ENCODE data around the gene MAP1A. TPM values are rescaled to one million over a fixed set of nuclear protein-coding genes. Genes with fewer than 3 reads are reported as not detected.

MAP1A gene
- total RNA-seq, 1 experiment from 2014 or later, result 2.5 TPM

GRCh38 chr15:43552256-43552655, 34.8 kb downstream of the MAP1A start:
- H4K5ac ChIP-seq (ENCODE audit: insufficient read length, low read depth, low read length), result no peak overlapping the region
- peaks cover 0 to 7% of the 10 kb centered on the region in 2 experiments; a peak in 3 of 5 replicates for H3K9me3 Mint-ChIP-seq
- no peak overlapping the region for H2AK5ac ChIP-seq (ENCODE audit: insufficient read length, low read length)
- WGBS (ENCODE audit: extremely low coverage, insufficient read length, low lambda C conversion rate), result no CpG with 5 or more reads among the region's 4 CpGs
- 0 out of 7 replicates have a peak overlapping the region, but pooled peaks of 1 of the 3 experiments have one; percentile 58 for H3K27ac Mint-ChIP-seq
- no peaks in the 10 kb centered on the region for H3K4me1 Mint-ChIP-seq
- no peak for DNase-seq
- H4K8ac ChIP-seq (replicated peaks; ENCODE audit: insufficient read length, low read depth, low read length), result no peak overlapping the region
- H3K79me2 ChIP-seq (ENCODE audit: insufficient read depth, low read length), result no peaks in the 10 kb centered on the region
- no peaks in the 10 kb centered on the region for H3K9me3 ChIP-seq (ENCODE audit: control insufficient read depth, low read depth, low read length)
- no peak overlapping the region for H3K23ac ChIP-seq (ENCODE audit: insufficient read length, low read depth, low read length)
- TF ChIP-seq CTCF (conservative IDR thresholded peaks at IDR 0.05), result no peak
- H3K79me1 ChIP-seq (ENCODE audit: insufficient read depth, low read depth, low read length, poor library complexity, severe bottlenecking), result no peaks in the 10 kb centered on the region
- no peak overlapping the region for H2BK20ac ChIP-seq (ENCODE audit: low read depth, low read length, poor library complexity, severe bottlenecking)
- H4K20me1 ChIP-seq (ENCODE audit: control insufficient read depth, insufficient read depth, insufficient read length), result no peaks in the 10 kb centered on the region
- H3K4me3 Mint-ChIP-seq, result no peak overlapping the region
- H3K4me2 ChIP-seq (ENCODE audit: insufficient read depth, insufficient read length, low read length), result no peak overlapping the region
- no peaks in the 10 kb centered on the region for H3K27me3 ChIP-seq (ENCODE audit: insufficient read depth, low read length)
- H3K36me3 Mint-ChIP-seq (ENCODE audit: insufficient read depth in 1 of 3, low read depth in 3 of 3), result peaks cover 4 to 9% (median 7%) of the 10 kb centered on the region in 3 experiments; a peak in 5 of 7 replicates
- H3K27me3 Mint-ChIP-seq (ENCODE audit: low read depth), result no peaks in the 10 kb centered on the region
- no peak overlapping the region for H3K9ac ChIP-seq (ENCODE audit: extremely low read depth, insufficient read length, low read length)
- H2BK15ac ChIP-seq (ENCODE audit: low read depth, low read length), result no peak overlapping the region
- no peak overlapping the region for H3K27ac ChIP-seq (ENCODE audit: insufficient read length, low read depth, low read length)
- no peak overlapping the region for H3K18ac ChIP-seq (ENCODE audit: insufficient read length, low read depth, low read length)
- no peak overlapping the region for H2BK12ac ChIP-seq (ENCODE audit: insufficient read length, low read depth, low read length)
- H2BK120ac ChIP-seq (ENCODE audit: low read depth, low read length, poor library complexity, severe bottlenecking), result no peak overlapping the region
- no peak overlapping the region for H3T11ph ChIP-seq (ENCODE audit: low read length)
- H3K4ac ChIP-seq (ENCODE audit: low read depth, low read length), result no peak overlapping the region
- H3K23me2 ChIP-seq (ENCODE audit: insufficient read length, low read depth, low read length, poor library complexity, severe bottlenecking), result no peaks in the 10 kb centered on the region
- no peak overlapping the region for H2AFZ ChIP-seq (ENCODE audit: low read length)
- no peak overlapping the region for H3K56ac ChIP-seq (ENCODE audit: insufficient read length, low read depth, low read length)
- no peak overlapping the region for H2BK5ac ChIP-seq (ENCODE audit: insufficient read length, low read length)
- no peak overlapping the region for H4K91ac ChIP-seq (ENCODE audit: insufficient read length, low read depth, low read length)
- H3K14ac ChIP-seq (ENCODE audit: insufficient read depth, low read length), result no peak overlapping the region
- H3K4me1 ChIP-seq (ENCODE audit: insufficient read depth, low read length), result no peaks in the 10 kb centered on the region
